B cell (primary cell): ENCODE measurements around the gene CNST.

Experiments
- CTCF ChIP-seq: fragments of 200-600 bp; IDR thresholded peaks from one replicate; pipeline ENCODE4 v1.8.0; 2022; ENCODE audit warnings: antibody characterized with exemption, mild to moderate bottlenecking
- EZH2 ChIP-seq: IDR thresholded peaks from 2 replicates; pipeline ENCODE4 v1.6.1; 2012; ENCODE audit warnings: borderline replicate concordance, low read depth, mild to moderate bottlenecking, moderate library complexity, low read length; ENCODE audit not compliant: insufficient read depth, poor library complexity, severe bottlenecking

GRCh38 chr1:246661451-246661850 is 95.2 kb downstream of the CNST start:
- no peak for TF ChIP-seq CTCF
- TF ChIP-seq EZH2 = no peak
